Muscle of leg (tissue), 11 donors: ENCODE results near the gene HOXD11. TPM values are rescaled to one million over a fixed set of nuclear protein-coding genes. Genes with fewer than 3 reads are reported as not detected.

ENCODE experiments used
- DNase-seq: peaks from one replicate; pipeline ENCODE4 v3.0.0; 2013
- H3K27ac ChIP-seq: one replicate; pipeline ENCODE4 v1.5.1; 2013; ENCODE audit warnings: mild to moderate bottlenecking, low read length, control low read depth
- H3K27me3 ChIP-seq: one replicate; pipeline ENCODE4 v1.6.1; 2013; ENCODE audit warnings: low read length; ENCODE audit not compliant: control insufficient read depth, insufficient read depth
- H3K36me3 ChIP-seq: one replicate; pipeline ENCODE4 v1.6.1; 2013; ENCODE audit warnings: low read length; ENCODE audit not compliant: control insufficient read depth, insufficient read depth
- H3K4me1 ChIP-seq: one replicate; pipeline ENCODE4 v1.6.1; 2013; ENCODE audit warnings: low read length; ENCODE audit not compliant: control insufficient read depth, insufficient read depth
- H3K4me3 ChIP-seq: one replicate; pipeline ENCODE4 v1.5.1; 2013; ENCODE audit warnings: low read length, control low read depth
- H3K9me3 ChIP-seq: replicated peaks from 2 replicates; pipeline ENCODE4 v1.6.1; 2013; ENCODE audit warnings: low read depth, low read length; ENCODE audit not compliant: control insufficient read depth
- WGBS: methylation state at CpG from one replicate; pipeline ENCODE4 v1.1.5; 2013; ENCODE audit warnings: missing lambda C conversion rate; ENCODE audit not compliant: insufficient coverage; 5-methylcytosine and 5-hydroxymethylcytosine counted together
- polyA plus RNA-seq, 8 donors: library from polyadenylated mRNA; unstranded; fragments of 120-200 nt; gene quantifications; one replicate each; pipeline versions ENCODE4 v1.2.1 to v1.2.3, GENCODE V29; 2013; ENCODE audit warnings: inconsistent platforms in 1 of 8, low replicate concordance in 1 of 8; ENCODE audit not compliant: insufficient read length in 8 of 8, insufficient read depth in 1 of 8
- total RNA-seq: library from RNA; stranded (reverse); fragments of 120-200 nt; gene quantifications from one replicate; pipeline ENCODE4 v1.2.4, GENCODE V29; 2013

Gene HOXD11
- total and polyA plus RNA-seq, 9 donors = 0.04 to 2.2 (median 2.1) TPM; not detected in 6

GRCh38 chr2:176145085-176145969, 38.2 kb downstream of the HOXD11 start:
- Histone ChIP-seq H3K36me3 (peaks cover 1% of the 10 kb centered on the region), H3K4me3 (no peak overlapping the region), H3K27me3 (peaks cover 69% of the 10 kb centered on the region), H3K9me3 (no peaks in the 10 kb centered on the region), H3K27ac (no peak overlapping the region), H3K4me1 (peaks cover 8% of the 10 kb centered on the region)
- 71% methylated on average over 1 of the region's 4 CpGs for WGBS
- no peak for DNase-seq

- Histone ChIP-seq H3K9me3 (no peaks in the 10 kb centered on the region), H3K27me3 (peaks cover 69% of the 10 kb centered on the region), H3K36me3 (peaks cover 5% of the 10 kb centered on the region), H3K27ac (no peak overlapping the region), H3K4me1 (peaks cover under 1% of the 10 kb centered on the region), H3K4me3 (no peak overlapping the region)
- no peak for DNase-seq
- 0% methylated on average over 1 of the region's 6 CpGs for WGBS
Measured at GRCh38 chr2:176146101-176146500, 39.0 kb downstream of the HOXD11 start.

- Histone ChIP-seq H3K4me3 (no peak overlapping the region), H3K4me1 (no peaks in the 10 kb centered on the region), H3K27me3 (peaks cover 73% of the 10 kb centered on the region), H3K9me3 (no peaks in the 10 kb centered on the region), H3K27ac (no peak overlapping the region), H3K36me3 (peaks cover 5% of the 10 kb centered on the region)
- DNase-seq = no peak
Measured at GRCh38 chr2:176146645-176147044, 39.6 kb downstream of the HOXD11 start.

GRCh38 chr2:176147210-176147799, 40.2 kb downstream of the HOXD11 start:
- WGBS = 72% methylated on average over 12 of the region's 32 CpGs
- Histone ChIP-seq H3K4me3 (no peak overlapping the region), H3K9me3 (no peaks in the 10 kb centered on the region), H3K4me1 (no peaks in the 10 kb centered on the region), H3K27ac (no peak overlapping the region), H3K27me3 (peaks cover 79% of the 10 kb centered on the region), H3K36me3 (peaks cover 5% of the 10 kb centered on the region)
- no peak for DNase-seq

- no peak overlapping the region for H3K27ac ChIP-seq
- DNase-seq = no peak
- no peaks in the 10 kb centered on the region for H3K9me3 ChIP-seq
- 54% methylated on average over 25 of the region's 31 CpGs for WGBS
- no peak overlapping the region for H3K4me3 ChIP-seq
- no peaks in the 10 kb centered on the region for H3K4me1 ChIP-seq
- peaks cover 82% of the 10 kb centered on the region for H3K27me3 ChIP-seq
- peaks cover 10% of the 10 kb centered on the region for H3K36me3 ChIP-seq
Measured at GRCh38 chr2:176147800-176148496, 40.9 kb downstream of the HOXD11 start.

GRCh38 chr2:176148751-176149421, 41.8 kb downstream of the HOXD11 start:
- no peak overlapping the region for H3K27ac ChIP-seq
- peaks cover 18% of the 10 kb centered on the region for H3K36me3 ChIP-seq
- no peak overlapping the region for H3K4me3 ChIP-seq
- no peaks in the 10 kb centered on the region for H3K4me1 ChIP-seq
- no peak for DNase-seq
- WGBS = 66% methylated on average over 8 of the region's 11 CpGs
- peaks cover 80% of the 10 kb centered on the region for H3K27me3 ChIP-seq
- no peaks in the 10 kb centered on the region for H3K9me3 ChIP-seq

- H3K27ac ChIP-seq = no peak overlapping the region
- H3K4me1 ChIP-seq = no peaks in the 10 kb centered on the region
- WGBS = 68% methylated on average over 19 of the region's 22 CpGs
- DNase-seq = no peak
- H3K9me3 ChIP-seq = no peaks in the 10 kb centered on the region
- H3K36me3 ChIP-seq = peaks cover 19% of the 10 kb centered on the region
- H3K27me3 ChIP-seq = peaks cover 81% of the 10 kb centered on the region
- H3K4me3 ChIP-seq = no peak overlapping the region
Measured at GRCh38 chr2:176149481-176149938, 42.4 kb downstream of the HOXD11 start.

GRCh38 chr2:176149939-176150583, 43.0 kb downstream of the HOXD11 start:
- Histone ChIP-seq H3K27me3 (peaks cover 82% of the 10 kb centered on the region), H3K4me3 (no peak overlapping the region), H3K36me3 (peaks cover 20% of the 10 kb centered on the region)

GRCh38 chr2:176150584-176151441, 43.7 kb downstream of the HOXD11 start:
- H3K27ac ChIP-seq = no peak overlapping the region
- H3K4me1 ChIP-seq = no peaks in the 10 kb centered on the region
- H3K27me3 ChIP-seq = peaks cover 83% of the 10 kb centered on the region
- H3K4me3 ChIP-seq = no peak overlapping the region
- DNase-seq = no peak
- no peaks in the 10 kb centered on the region for H3K9me3 ChIP-seq
- WGBS = 85% methylated on average over 6 of the region's 14 CpGs
- peaks cover 20% of the 10 kb centered on the region for H3K36me3 ChIP-seq

More at GRCh38 chr2:176149939-176150583, 43.0 kb downstream of the HOXD11 start:
- H3K27ac ChIP-seq = no peak overlapping the region
- WGBS = 67% methylated on average over 14 of the region's 24 CpGs
- H3K4me1 ChIP-seq = no peaks in the 10 kb centered on the region
- DNase-seq = no peak
- H3K9me3 ChIP-seq = no peaks in the 10 kb centered on the region
